T-helper 1 cell (primary cell): ENCODE measurements around the gene CEP152.

Source experiments
- DNase-seq, 5 donors: peaks; one replicate each; pipeline ENCODE4 v3.0.0-alpha.2; 2012 to 2020

Gene CEP152

GRCh38 chr15:48761393-48762158, 49.3 kb downstream of the CEP152 start:
- DNase-seq: no peak

- DNase-seq: no peak
Measured at GRCh38 chr15:48759921-48760320, 50.9 kb downstream of the CEP152 start.

DNA sequence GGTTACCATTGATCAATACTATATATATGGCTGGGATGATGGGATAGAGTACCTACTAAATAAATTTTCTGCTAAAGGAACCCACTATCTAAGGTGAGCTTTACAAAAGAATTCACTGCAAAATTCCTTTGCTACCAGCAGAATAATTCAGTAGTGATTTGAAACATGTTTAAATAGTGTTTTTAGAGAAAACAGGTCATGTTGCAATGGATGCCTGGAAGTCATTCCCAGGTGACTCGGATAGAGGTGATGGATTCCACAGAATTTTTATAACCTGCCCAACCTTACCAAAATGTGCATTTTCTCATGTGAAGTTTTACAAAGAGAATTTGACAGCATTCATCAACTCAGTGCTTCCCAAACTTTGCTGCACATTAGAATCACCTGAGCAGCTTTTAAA, 53.2 kb downstream of the CEP152 start:
- DNase-seq: no peak

DNA sequence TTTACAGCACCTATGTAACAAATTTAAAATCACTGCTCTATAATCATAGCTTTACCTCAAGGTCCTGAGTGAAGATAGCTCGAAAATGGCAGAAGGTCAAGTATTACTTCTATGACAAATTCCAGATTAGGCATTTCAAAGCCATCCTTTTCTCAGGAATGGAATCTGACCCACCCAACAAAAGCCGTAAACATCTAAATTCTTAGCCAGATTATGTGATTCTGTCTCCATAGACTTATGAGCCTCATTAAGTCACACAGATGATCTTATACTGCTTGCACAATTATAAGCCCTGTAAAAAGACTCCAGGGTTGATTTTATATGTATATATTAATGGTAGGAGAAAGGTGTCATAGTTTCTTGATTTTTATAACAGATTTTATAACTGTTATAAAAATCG, 56.9 kb downstream of the CEP152 start:
- no peak for DNase-seq

DNA sequence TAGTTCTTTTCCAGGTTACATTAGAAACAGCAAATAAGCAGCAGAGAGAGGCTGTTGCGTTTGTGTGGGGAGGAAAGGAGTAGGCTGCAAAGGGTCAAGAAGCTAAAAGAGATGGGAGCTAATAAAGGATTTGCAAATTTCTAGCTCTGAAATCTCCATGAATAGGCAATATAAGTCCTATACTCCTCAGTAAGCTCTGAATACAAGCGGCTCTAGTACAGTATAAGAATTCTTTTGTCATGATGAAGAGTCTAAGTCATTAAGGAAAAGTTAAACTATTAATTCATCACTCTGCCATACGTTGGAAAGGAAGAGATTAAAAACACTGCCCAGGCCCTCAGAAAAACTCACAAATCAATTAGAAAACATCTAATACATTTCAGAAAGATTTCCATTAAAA, 59.3 kb downstream of the CEP152 start:
- DNase-seq: no peak

DNA sequence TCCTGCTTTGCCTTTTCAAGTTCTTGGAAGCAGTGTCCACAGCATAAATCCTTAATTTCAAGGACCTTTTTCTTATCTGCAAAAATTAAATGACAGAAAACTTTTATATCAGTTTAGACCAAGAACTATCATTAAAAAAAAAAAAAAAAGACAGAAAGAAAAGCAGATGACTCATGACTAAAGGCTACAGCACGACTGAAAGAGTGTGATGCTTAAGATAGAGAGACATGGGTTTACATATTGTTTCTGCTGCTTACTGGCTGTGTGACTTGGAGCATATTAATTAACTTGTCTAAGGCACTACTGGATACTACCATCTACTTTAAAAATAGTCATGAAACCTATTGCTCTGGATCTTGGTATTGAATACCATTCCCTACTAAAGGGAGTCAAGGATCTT, 62.3 kb downstream of the CEP152 start:
- no peak for DNase-seq

GRCh38 chr15:48733615-48734014, 77.3 kb downstream of the CEP152 start:
- DNase-seq: no peak

GRCh38 chr15:48730506-48730905, 80.4 kb downstream of the CEP152 start:
- DNase-seq: no peak

- no peak for DNase-seq
Measured at GRCh38 chr15:48723969-48724368, 86.9 kb downstream of the CEP152 start.

DNA sequence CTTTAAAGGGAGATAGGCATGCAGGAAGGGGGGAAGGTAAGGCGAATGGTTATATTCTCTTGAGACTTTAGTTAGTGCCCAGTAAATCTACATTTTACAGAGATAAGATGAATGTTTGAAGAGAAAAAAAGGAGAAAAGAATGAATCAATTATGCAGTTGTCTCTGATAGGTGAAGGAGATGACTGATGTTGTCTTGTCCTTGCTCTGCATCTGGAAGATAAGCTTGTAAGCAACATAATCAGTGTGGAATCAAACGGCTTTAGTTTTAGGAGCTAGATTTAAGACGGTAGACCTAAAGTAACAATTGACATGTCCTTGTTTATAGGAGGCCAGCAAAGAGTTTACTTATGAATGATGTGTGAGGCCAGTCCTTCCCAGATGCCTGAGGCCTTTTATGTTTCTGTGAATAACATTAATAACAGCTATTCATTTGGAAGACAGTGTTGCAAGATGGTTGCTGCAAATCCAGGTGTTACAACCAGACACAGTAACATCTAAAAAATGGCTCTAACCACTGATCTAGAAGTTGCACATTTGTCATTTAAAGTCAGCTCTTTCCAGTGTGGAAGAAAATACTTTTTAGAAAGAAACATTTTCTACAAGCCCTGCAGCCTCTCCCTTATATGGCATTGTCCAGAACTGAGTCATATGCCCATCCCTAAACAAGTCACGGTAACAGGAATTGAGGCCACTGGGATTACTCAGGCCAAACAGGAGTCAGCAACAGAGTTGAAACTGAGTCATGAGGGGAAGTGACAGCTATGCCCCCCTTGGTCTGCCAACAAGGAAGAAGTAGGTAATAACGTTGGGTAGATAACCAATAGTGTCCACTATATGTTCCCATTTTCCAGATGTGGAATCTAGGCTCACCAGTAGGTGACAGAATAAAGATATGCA, 87.9 kb downstream of the CEP152 start:
- no peak for DNase-seq

GRCh38 chr15:48721061-48721810, 89.6 kb downstream of the CEP152 start:
- no peak for DNase-seq

GRCh38 chr15:48720646-48721045, 90.2 kb downstream of the CEP152 start:
- DNase-seq: no peak

DNA sequence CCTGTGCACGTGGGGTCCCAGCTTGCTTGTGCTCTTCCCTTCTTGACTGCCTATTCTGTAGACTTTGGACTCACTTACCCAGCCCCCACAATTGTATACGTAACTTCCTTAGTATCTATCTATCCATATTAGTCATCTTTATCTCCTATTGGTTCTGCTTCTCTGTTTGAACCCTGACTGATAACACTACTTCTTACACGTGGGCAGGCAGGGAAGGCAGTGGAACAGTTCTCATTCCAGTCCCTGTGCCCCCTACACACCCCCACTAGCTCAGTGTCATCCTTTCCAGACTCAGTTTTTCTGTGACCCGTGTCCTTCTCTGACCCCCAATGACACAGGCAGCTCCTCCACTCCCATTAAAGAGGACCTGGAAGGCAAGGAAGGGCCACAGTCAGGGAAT, 91.2 kb downstream of the CEP152 start:
- DNase-seq: no peak

DNA sequence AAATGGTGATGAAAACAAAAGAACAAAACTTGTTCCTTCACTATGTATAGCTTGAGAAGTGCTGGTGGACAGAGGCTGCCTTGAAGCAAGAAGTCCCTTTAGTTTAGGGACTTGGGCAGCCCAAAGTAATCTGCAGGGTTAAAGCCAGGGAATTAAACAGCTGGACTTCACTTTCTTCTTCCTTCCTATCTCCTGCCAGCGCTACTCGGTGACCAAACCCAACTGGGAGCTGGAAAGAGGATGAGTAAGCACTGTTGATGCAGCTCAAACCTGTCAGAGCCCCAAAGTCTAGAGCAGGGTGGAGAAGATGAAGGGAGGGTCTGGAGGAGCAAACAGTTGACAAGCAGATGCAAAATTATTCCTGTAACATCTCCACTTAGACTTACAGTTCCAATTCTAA, 92.2 kb downstream of the CEP152 start:
- DNase-seq: no peak

DNA sequence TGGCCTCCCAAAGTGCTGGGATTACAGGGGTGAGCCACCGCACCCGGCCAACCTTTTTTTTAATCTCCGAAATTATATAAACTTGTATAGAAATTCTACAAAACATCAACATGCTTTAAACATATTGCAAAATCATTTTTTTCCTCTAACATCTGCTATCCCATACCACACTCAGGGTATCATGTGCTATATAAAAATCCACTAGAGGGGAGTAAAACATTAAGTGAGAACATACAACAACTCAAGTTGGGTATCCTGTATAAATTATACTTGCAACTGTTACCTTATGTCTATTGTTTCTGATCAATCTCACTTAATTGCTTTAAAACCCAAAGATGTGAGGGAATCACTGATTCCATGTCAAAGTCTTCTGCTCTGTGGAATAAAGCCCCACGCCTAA, 93.4 kb downstream of the CEP152 start:
- no peak for DNase-seq

DNA sequence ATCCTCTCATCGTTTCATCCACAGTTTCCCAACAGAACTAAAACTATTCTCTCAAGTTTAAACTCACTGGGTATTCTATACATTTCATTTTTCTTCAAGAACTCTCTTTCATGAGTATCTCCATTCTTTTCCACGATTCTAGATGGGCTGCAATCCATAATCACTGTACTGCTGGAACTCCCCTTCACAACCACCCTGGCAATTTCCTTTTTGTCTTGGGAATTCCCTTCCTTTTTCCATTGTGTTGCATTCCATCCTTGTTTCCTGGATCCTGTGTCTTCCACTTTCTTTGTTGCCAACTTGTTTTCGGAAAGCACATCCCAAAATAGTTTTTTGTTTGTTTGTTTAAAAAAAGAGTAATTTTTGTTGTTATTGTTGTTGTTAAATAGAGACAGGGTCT, 98.3 kb downstream of the CEP152 start:
- DNase-seq: no peak

DNA sequence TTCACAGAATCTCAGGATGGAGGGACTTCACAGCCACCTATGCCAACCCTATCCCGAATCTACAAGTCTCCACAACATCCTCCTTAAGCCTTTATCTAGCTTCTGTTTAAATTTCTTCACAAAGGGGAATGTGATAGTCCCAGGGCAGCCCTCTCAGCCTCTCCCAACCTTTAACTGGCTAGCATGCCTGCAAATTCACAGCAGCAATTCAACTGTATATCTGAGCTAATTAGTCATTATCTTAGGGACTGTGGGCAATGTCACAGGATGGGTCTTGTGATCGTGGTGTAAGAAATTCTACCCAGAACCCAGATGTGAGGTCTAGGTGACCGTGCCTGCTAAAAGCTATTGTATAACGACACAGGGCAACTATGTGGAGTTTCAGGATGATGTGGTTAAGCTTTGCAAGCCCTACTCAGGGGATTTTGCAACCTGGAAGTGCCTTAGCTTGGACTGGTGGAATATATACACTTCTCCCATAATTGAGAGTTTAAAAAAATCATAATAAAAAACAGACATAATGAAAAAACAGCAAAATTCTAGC, 99.8 kb downstream of the CEP152 start:
- no peak for DNase-seq

GRCh38 chr15:48708641-48709040, 102.2 kb downstream of the CEP152 start:
- no peak for DNase-seq

GRCh38 chr15:48705381-48705780, 105.5 kb downstream of the CEP152 start:
- no peak for DNase-seq

- DNase-seq: no peak
Measured at GRCh38 chr15:48703544-48703943, 107.3 kb downstream of the CEP152 start.

DNA sequence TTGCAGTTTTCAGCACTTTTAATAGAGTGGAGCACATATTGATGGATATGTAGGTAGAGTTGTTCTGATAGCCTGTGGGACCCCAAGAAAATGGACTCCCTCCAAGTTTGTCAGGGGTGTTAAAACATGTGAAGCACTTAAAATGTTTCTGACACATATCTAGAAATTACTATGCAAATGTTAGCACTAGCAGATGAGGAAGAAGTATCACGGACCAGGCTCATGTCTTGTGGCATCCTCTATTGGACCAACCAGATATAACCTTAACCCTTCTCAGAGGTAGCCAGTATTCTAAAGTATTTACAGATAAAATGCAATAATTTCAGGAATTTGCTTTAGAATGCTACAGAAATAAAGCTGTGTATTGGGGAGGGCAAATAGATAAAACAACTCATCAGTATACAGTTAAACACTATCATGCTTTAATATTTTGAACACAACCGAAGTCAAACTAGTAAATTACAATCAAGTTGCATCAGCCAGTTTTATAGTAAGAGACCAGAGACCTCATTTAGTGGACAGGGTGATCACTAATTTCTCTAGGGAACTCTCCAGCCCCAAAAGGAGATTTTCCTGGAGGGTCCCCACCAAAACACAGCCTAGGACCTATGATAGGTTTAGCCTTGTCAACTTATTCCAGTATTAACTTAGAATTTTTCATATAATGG, 108.2 kb downstream of the CEP152 start:
- no peak for DNase-seq

- no peak for DNase-seq
Measured at GRCh38 chr15:48696627-48697312, 114.1 kb downstream of the CEP152 start.
